Psoas muscle (tissue), 8 donors: ENCODE measurements around the gene ATXN10. TPM values are rescaled to one million over a fixed set of nuclear protein-coding genes. Genes with fewer than 3 reads are reported as not detected.

Source experiments
- ATAC-seq, 4 donors: fragments of 200-7000 bp; cut with Tn5 transposase; one replicate each; pipeline ENCODE4 v1.9.1; 2020; ENCODE audit warnings: moderate library complexity in 3 of 4, mild to moderate bottlenecking in 2 of 4
- DNase-seq, 2 donors: peaks; one replicate each; pipeline ENCODE4 v3.0.0-alpha.2; 2020
- H3K27ac ChIP-seq: fragments of 200-600 bp; one replicate; pipeline ENCODE4 v1.8.0; 2022
- H3K27me3 ChIP-seq, 3 donors: fragments of 200-600 bp in 1 of 3; one replicate each; pipeline versions ENCODE4 v1.6.1 to v1.8.0; 2013 to 2022; ENCODE audit warnings: low read length in 2 of 3, mild to moderate bottlenecking in 2 of 3, moderate library complexity in 1 of 3; ENCODE audit not compliant: insufficient read depth in 3 of 3
- H3K36me3 ChIP-seq, 2 donors: fragments of 200-600 bp in 1 of 2; one replicate each; pipeline versions ENCODE4 v1.6.1 to v1.8.0; 2013 to 2022; ENCODE audit warnings: low read depth in 1 of 2, mild to moderate bottlenecking in 1 of 2, moderate library complexity in 1 of 2; ENCODE audit not compliant: insufficient read depth in 1 of 2
- H3K4me1 ChIP-seq: fragments of 200-600 bp; one replicate; pipeline ENCODE4 v1.8.0; 2022
- H3K4me3 ChIP-seq: fragments of 200-600 bp; one replicate; pipeline ENCODE4 v1.8.0; 2022; ENCODE audit warnings: mild to moderate bottlenecking
- H3K9me3 ChIP-seq: fragments of 200-600 bp; one replicate; pipeline ENCODE4 v1.8.0; 2022
- WGBS, 3 donors: extraction: QIAGEN DNeasy Blood & Tissue Kit; methylation state at CpG; one replicate each; pipeline versions ENCODE4 v1.1.6 to v1.1.7; 2013; 5-methylcytosine and 5-hydroxymethylcytosine counted together
- intact Hi-C, 2 donors: fragments of 100-400 bp; cut with DNase I; formaldehyde crosslinking; loops; one replicate each; pipeline versions ENCODE4 v1.11.0 to v1.14.2; 2022
- polyA plus RNA-seq, 3 donors: library from polyadenylated mRNA; stranded (reverse); fragments of 200-250 nt; gene quantifications; one replicate each; pipeline ENCODE4 v1.2.3, GENCODE V29; 2013
- total RNA-seq, 4 donors: library from RNA; stranded (reverse); fragmentation: NEBNext Ultra II Directional in 2 of 4; extraction: Animal tissue kit (Norgen Biotek cat#: 25700) in 2 of 4; gene quantifications; one replicate each; pipeline versions ENCODE4 v1.2.1 to v1.2.4, GENCODE V29; 2021 to 2023
- TF ChIP-seq, protein P1 (sequence below): fragments of 200-600 bp; IDR thresholded peaks from one replicate; pipeline ENCODE4 v1.8.0; 2022; ENCODE audit warnings: antibody characterized with exemption
- donor health status: healthy with polysubstance abuse.
- donor health status: DM: no; HTN: no; CAD: no; lungs with moderate emphysema.
- donor health status: Bipolar disorder and iron deficiency.
- donor health status: healthy.
- donor health status: DM: yes; HTN: yes; CAD: no.
- donor health status: DM: no; HTN: no; CAD: no.
- donor health status: DM: no; HTN: no; CAD: no.
- donor health status: DM: yes; HTN: yes; CAD: no.

ATXN10 gene
- total and polyA plus RNA-seq, 7 donors = 57.7 to 173 (median 115) TPM

DNA sequence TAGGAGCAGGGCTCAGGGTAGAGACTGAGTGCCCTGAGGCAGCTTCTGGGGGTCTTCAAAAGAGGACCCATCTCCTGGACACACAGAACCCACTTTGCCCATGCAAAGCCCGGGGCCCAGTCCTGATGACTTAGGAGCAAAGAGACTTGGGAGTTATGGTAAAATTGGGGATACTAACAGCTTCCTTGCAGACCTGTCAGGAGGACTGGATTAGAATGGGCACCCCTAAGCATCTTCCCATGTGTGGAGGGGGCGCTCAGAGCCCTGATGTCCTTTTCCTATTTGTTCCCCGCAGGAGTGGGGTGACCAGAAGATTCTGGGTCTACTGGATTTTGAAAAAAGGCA is 205.4 kb downstream of the ATXN10 start:
- peaks cover 7% of the 10 kb centered on the region for H3K9me3 ChIP-seq
- no peaks in the 10 kb centered on the region for H3K4me1 ChIP-seq
- DNase-seq (no peak), ATAC-seq (no peak)
- no peak overlapping the region for H3K27ac ChIP-seq
- no peaks in the 10 kb centered on the region for H3K36me3 ChIP-seq
- WGBS, 3 donors = 82 to 87% (median 87%) methylated on average over 3 of the region's 3 CpGs
- TF ChIP-seq, protein P1, sequence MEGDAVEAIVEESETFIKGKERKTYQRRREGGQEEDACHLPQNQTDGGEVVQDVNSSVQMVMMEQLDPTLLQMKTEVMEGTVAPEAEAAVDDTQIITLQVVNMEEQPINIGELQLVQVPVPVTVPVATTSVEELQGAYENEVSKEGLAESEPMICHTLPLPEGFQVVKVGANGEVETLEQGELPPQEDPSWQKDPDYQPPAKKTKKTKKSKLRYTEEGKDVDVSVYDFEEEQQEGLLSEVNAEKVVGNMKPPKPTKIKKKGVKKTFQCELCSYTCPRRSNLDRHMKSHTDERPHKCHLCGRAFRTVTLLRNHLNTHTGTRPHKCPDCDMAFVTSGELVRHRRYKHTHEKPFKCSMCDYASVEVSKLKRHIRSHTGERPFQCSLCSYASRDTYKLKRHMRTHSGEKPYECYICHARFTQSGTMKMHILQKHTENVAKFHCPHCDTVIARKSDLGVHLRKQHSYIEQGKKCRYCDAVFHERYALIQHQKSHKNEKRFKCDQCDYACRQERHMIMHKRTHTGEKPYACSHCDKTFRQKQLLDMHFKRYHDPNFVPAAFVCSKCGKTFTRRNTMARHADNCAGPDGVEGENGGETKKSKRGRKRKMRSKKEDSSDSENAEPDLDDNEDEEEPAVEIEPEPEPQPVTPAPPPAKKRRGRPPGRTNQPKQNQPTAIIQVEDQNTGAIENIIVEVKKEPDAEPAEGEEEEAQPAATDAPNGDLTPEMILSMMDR = no peak
- H3K27me3 ChIP-seq = peaks cover 0 to 69% (median 9%) of the 10 kb centered on the region in 3 donors
- no peak overlapping the region for H3K4me3 ChIP-seq
- intact Hi-C loops = no loop called here

GRCh38 chr22:45877651-45878050 is 206.0 kb downstream of the ATXN10 start:
- Histone ChIP-seq H3K9me3 (peaks cover 4% of the 10 kb centered on the region), H3K4me3 (no peak overlapping the region), H3K4me1 (no peaks in the 10 kb centered on the region), H3K27ac (no peak overlapping the region), H3K36me3 (no peaks in the 10 kb centered on the region), H3K27me3 (peaks cover 0 to 70% (median 9%) of the 10 kb centered on the region in 3 donors)
- ATAC-seq (no peak), DNase-seq (peak in 1 of 2 donors; percentile 48)
- WGBS, 3 donors = 56 to 67% (median 62%) methylated on average over 17 to 18 of the region's 18 CpGs
- intact Hi-C loops = no loop called here
- TF ChIP-seq, protein P1 = no peak

GRCh38 chr22:45878051-45878781 is 206.6 kb downstream of the ATXN10 start:
- H3K4me3 ChIP-seq = no peak overlapping the region
- no peak for ATAC-seq
- WGBS, 3 donors = 39 to 42% (median 40%) methylated on average over 25 of the region's 25 CpGs
- no peaks in the 10 kb centered on the region for H3K36me3 ChIP-seq
- TF ChIP-seq, protein P1 = no peak
- peaks cover 0 to 72% (median 9%) of the 10 kb centered on the region in 3 donors for H3K27me3 ChIP-seq
- DNase-seq = peak in 1 of 2 donors; percentile 39
- H3K27ac ChIP-seq = no peak overlapping the region
- H3K4me1 ChIP-seq = no peaks in the 10 kb centered on the region
- intact Hi-C loops = no loop called here
- H3K9me3 ChIP-seq = no peaks in the 10 kb centered on the region

- no peaks in the 10 kb centered on the region for H3K9me3 ChIP-seq
- H3K27ac ChIP-seq = no peak overlapping the region
- ATAC-seq = no peak
- no peak overlapping the region for H3K4me3 ChIP-seq
- H3K4me1 ChIP-seq = no peaks in the 10 kb centered on the region
- no peaks in the 10 kb centered on the region for H3K36me3 ChIP-seq
- intact Hi-C loops = no loop called here
- TF ChIP-seq, protein P1 = no peak
- DNase-seq = peak in 1 of 2 donors; percentile 45
- H3K27me3 ChIP-seq = peaks cover 0 to 80% (median 9%) of the 10 kb centered on the region in 3 donors
- 29 to 45% (median 32%) methylated on average over 15 to 16 of the region's 16 CpGs for WGBS, 3 donors
These were observed 207.4 kb downstream of the ATXN10 start for GRCh38 chr22:45878901-45879551.
